Inferior parietal cortex (tissue), 1 donor: ENCODE measurements around the gene TMEM178B.
"Not testable (repeated sequence)": the region's sequence is repeated elsewhere in the genome, so short reads cannot be mapped to it uniquely, and the experiment has no call there.

Experiments
- DNase-seq: peaks from one replicate; pipeline ENCODE4 v3.0.0-alpha.2; 2016; ENCODE audit errors: extremely low spot score

The TMEM178B gene

GRCh38 chr7:141312828-141313521, 239.1 kb downstream of the TMEM178B start:
- DNase-seq: no peak

- no peak for DNase-seq
Measured at GRCh38 chr7:141313896-141314295, 240.0 kb downstream of the TMEM178B start.

- no peak for DNase-seq
Measured at GRCh38 chr7:141317033-141317585, 243.2 kb downstream of the TMEM178B start.

- DNase-seq: no peak
Measured at GRCh38 chr7:141320287-141320686, 246.4 kb downstream of the TMEM178B start.

- no peak for DNase-seq
Measured at GRCh38 chr7:141322383-141322782, 248.5 kb downstream of the TMEM178B start.

- no peak for DNase-seq
Measured at GRCh38 chr7:141323826-141324225, 250.0 kb downstream of the TMEM178B start.

GRCh38 chr7:141324870-141325269, 251.0 kb downstream of the TMEM178B start:
- no peak for DNase-seq

- no peak for DNase-seq
Measured at GRCh38 chr7:141325275-141325674, 251.4 kb downstream of the TMEM178B start.

- DNase-seq: no peak
Measured at GRCh38 chr7:141328290-141328689, 254.4 kb downstream of the TMEM178B start.

GRCh38 chr7:141330285-141330684, 256.4 kb downstream of the TMEM178B start:
- not testable (repeated sequence) for DNase-seq

GRCh38 chr7:141333459-141333858, 259.6 kb downstream of the TMEM178B start:
- DNase-seq: no peak

- DNase-seq: no peak
Measured at GRCh38 chr7:141335164-141335563, 261.3 kb downstream of the TMEM178B start.

GRCh38 chr7:141339603-141340002, 265.7 kb downstream of the TMEM178B start:
- DNase-seq: no peak

GRCh38 chr7:141340991-141341390, 267.1 kb downstream of the TMEM178B start:
- DNase-seq: no peak

GRCh38 chr7:141342621-141343408, 269.0 kb downstream of the TMEM178B start:
- no peak for DNase-seq

- no peak for DNase-seq
Measured at GRCh38 chr7:141344153-141344935, 270.5 kb downstream of the TMEM178B start.

- DNase-seq: no peak
Measured at GRCh38 chr7:141348728-141349127, 274.9 kb downstream of the TMEM178B start.

- no peak for DNase-seq
Measured at GRCh38 chr7:141349338-141349737, 275.5 kb downstream of the TMEM178B start.

- no peak for DNase-seq
Measured at GRCh38 chr7:141349804-141350203, 275.9 kb downstream of the TMEM178B start.

GRCh38 chr7:141351175-141351574, 277.3 kb downstream of the TMEM178B start:
- DNase-seq: no peak

- DNase-seq: no peak
Measured at GRCh38 chr7:141352955-141353354, 279.1 kb downstream of the TMEM178B start.

GRCh38 chr7:141354251-141354650, 280.4 kb downstream of the TMEM178B start:
- DNase-seq: peak; percentile 29
